Measurements from ENCODE around the gene ZPR1.

DNA sequence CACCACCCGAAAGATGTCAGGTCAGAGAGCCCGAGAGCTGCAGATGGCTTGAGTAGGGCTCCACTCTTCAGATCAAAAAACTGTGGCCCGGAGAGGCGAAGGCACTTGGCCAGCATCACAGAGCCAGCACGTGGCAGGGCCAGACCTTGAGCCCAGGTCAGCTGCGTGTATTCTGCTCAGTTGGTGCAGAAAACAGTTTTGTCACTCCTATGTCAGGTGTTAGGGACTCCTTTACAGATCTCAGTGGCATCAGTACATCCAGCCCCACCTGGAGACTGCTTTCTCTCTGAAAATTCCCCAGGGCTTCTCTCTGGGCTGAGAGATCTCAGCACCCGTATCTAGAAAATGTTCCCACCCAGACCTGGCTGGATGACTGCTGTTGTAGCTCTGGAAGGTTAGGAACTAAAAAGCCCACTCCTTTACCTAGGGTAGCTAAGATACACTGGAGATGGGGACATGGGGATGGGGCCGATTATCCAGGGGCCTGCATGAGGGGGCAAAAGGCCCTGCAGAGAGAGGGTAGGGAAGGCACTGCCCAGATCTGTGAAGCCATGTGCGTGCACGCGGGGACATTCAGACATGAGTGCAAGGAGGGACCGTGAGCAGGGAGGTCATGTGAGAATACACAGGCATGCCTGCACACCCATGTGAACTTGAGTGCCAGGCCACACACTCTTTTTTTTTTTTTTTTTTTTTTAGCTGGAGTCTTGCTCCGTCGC lies 46.2 kb upstream of the ZPR1 start:
- TF ChIP-seq CTCF (IDR thresholded peaks at IDR 0.05) (no peak), POLR2A (IDR thresholded peaks at IDR 0.05) (no peak), POLR2AphosphoS5 (IDR thresholded peaks at IDR 0.05; ENCODE audit: insufficient read depth in 1 of 2, low read depth in 1 of 2) (no peak)
